GM12872 (cell line): ENCODE measurements around the gene MPRIP.

Experiments
- CTCF ChIP-seq: IDR thresholded peaks from 3 replicates; pipeline ENCODE4 v1.5.1; 2011; ENCODE audit warnings: low read depth, mild to moderate bottlenecking, low read length, moderate library complexity; ENCODE audit not compliant: insufficient read depth

Gene MPRIP

GRCh38 chr17:17076066-17076465 is 33.8 kb downstream of the MPRIP start:
- no peak for TF ChIP-seq CTCF

- no peak for TF ChIP-seq CTCF
Observed at GRCh38 chr17:17077101-17077500, 34.8 kb downstream of the MPRIP start.

GRCh38 chr17:17077861-17078732 is 35.8 kb downstream of the MPRIP start:
- TF ChIP-seq CTCF: no peak

GRCh38 chr17:17078832-17079231 is 36.6 kb downstream of the MPRIP start:
- TF ChIP-seq CTCF: no peak

GRCh38 chr17:17079336-17079735 is 37.1 kb downstream of the MPRIP start:
- no peak for TF ChIP-seq CTCF

- no peak for TF ChIP-seq CTCF
Observed at GRCh38 chr17:17079761-17080160, 37.5 kb downstream of the MPRIP start.

- no peak for TF ChIP-seq CTCF
Observed at GRCh38 chr17:17080181-17080631, 37.9 kb downstream of the MPRIP start.
